Activated T-cell treated with anti-CD3 and anti-CD28 coated beads, Interleukin-2, amount 50 U/mL, for 4 hours (primary cell): ENCODE data around the gene ST14. TPM values are rescaled to one million over a fixed set of nuclear protein-coding genes. Genes with fewer than 3 reads are reported as not detected.
"Not testable (repeated sequence)": the region's sequence is repeated elsewhere in the genome, so short reads cannot be mapped to it uniquely, and the experiment has no call there.

Experiments
- ATAC-seq, 2 donors: fragments of 200-7000 bp; cut with Tn5 transposase; one replicate each; pipeline ENCODE4 v1.10.0; 2021
- DNase-seq: peaks from one replicate; pipeline ENCODE4 v3.0.0-alpha.2; 2020
- H3K27me3 Mint-ChIP-seq: one replicate; pipeline ENCODE4 v1.8.0; 2021; ENCODE audit warnings: low read depth, mixed read lengths
- H3K36me3 Mint-ChIP-seq: one replicate; pipeline ENCODE4 v1.8.0; 2022; ENCODE audit warnings: mixed read lengths; ENCODE audit not compliant: insufficient read depth
- H3K4me1 Mint-ChIP-seq: one replicate; pipeline ENCODE4 v1.8.0; 2021; ENCODE audit warnings: low read depth, mixed read lengths
- H3K4me3 Mint-ChIP-seq: one replicate; pipeline ENCODE4 v1.8.0; 2021; ENCODE audit warnings: mild to moderate bottlenecking, moderate library complexity, mixed read lengths
- H3K9me3 Mint-ChIP-seq: one replicate; pipeline ENCODE4 v1.8.0; 2021; ENCODE audit warnings: mixed read lengths
- total RNA-seq, 3 donors: library from RNA; stranded (reverse); gene quantifications; one replicate each; pipeline ENCODE4 v1.2.1, GENCODE V29; 2021

The ST14 gene
- total RNA-seq, 3 donors from 2014 or later = 0.21 to 0.30 (median 0.28) TPM

GRCh38 chr11:130220311-130221035 is 60.9 kb downstream of the ST14 start:
- Mint-ChIP-seq H3K27me3 (no peaks in the 10 kb centered on the region), H3K4me1 (peaks cover 10% of the 10 kb centered on the region), H3K36me3 (no peaks in the 10 kb centered on the region), H3K4me3 (no peak overlapping the region), H3K9me3 (no peaks in the 10 kb centered on the region)
- no peak for ATAC-seq
- no peak for DNase-seq

- no peak overlapping the region for H3K4me3 Mint-ChIP-seq
- no peaks in the 10 kb centered on the region for H3K36me3 Mint-ChIP-seq
- no peaks in the 10 kb centered on the region for H3K9me3 Mint-ChIP-seq
- ATAC-seq = peak; percentile 34 to 74
- H3K27me3 Mint-ChIP-seq = no peaks in the 10 kb centered on the region
- H3K4me1 Mint-ChIP-seq = peaks cover 10% of the 10 kb centered on the region
- DNase-seq = no peak
These were observed 63.8 kb downstream of the ST14 start for GRCh38 chr11:130223291-130223971.

- H3K27me3 Mint-ChIP-seq = no peaks in the 10 kb centered on the region
- no peaks in the 10 kb centered on the region for H3K9me3 Mint-ChIP-seq
- DNase-seq (no peak), ATAC-seq (no peak)
- peaks cover 4% of the 10 kb centered on the region for H3K36me3 Mint-ChIP-seq
- H3K4me3 Mint-ChIP-seq = no peak overlapping the region
- H3K4me1 Mint-ChIP-seq = peaks cover 10% of the 10 kb centered on the region
These were observed 67.8 kb downstream of the ST14 start for GRCh38 chr11:130227373-130227772.

GRCh38 chr11:130233486-130233885 is 73.9 kb downstream of the ST14 start:
- not testable (repeated sequence) for H3K27me3 Mint-ChIP-seq, H3K4me1 Mint-ChIP-seq, H3K9me3 Mint-ChIP-seq, DNase-seq, ATAC-seq, H3K4me3 Mint-ChIP-seq
- peaks cover 29% of the 10 kb centered on the region for H3K36me3 Mint-ChIP-seq

- not testable (repeated sequence) for DNase-seq
These were observed 74.3 kb downstream of the ST14 start for GRCh38 chr11:130233888-130234287.

GRCh38 chr11:130234315-130234714 is 74.7 kb downstream of the ST14 start:
- no peaks in the 10 kb centered on the region for H3K27me3 Mint-ChIP-seq
- H3K4me3 Mint-ChIP-seq = no peak overlapping the region
- H3K9me3 Mint-ChIP-seq = no peaks in the 10 kb centered on the region
- DNase-seq (no peak), ATAC-seq (no peak)
- H3K36me3 Mint-ChIP-seq = peaks cover 36% of the 10 kb centered on the region
- H3K4me1 Mint-ChIP-seq = no peaks in the 10 kb centered on the region

More at GRCh38 chr11:130233888-130234287, 74.3 kb downstream of the ST14 start:
- not testable (repeated sequence) for H3K4me1 Mint-ChIP-seq, H3K9me3 Mint-ChIP-seq, H3K27me3 Mint-ChIP-seq, ATAC-seq, H3K4me3 Mint-ChIP-seq
- peaks cover 31% of the 10 kb centered on the region for H3K36me3 Mint-ChIP-seq

GRCh38 chr11:130237282-130238006 is 77.9 kb downstream of the ST14 start:
- Mint-ChIP-seq H3K27me3 (no peaks in the 10 kb centered on the region), H3K4me3 (no peak overlapping the region), H3K9me3 (no peaks in the 10 kb centered on the region), H3K36me3 (peaks cover 35% of the 10 kb centered on the region), H3K4me1 (no peaks in the 10 kb centered on the region)
- no peak for ATAC-seq
- DNase-seq = no peak

- DNase-seq (no peak), ATAC-seq (no peak)
- no peak overlapping the region for H3K4me3 Mint-ChIP-seq
- no peaks in the 10 kb centered on the region for H3K9me3 Mint-ChIP-seq
- H3K27me3 Mint-ChIP-seq = no peaks in the 10 kb centered on the region
- peaks cover 21% of the 10 kb centered on the region for H3K36me3 Mint-ChIP-seq
- peaks cover 24% of the 10 kb centered on the region for H3K4me1 Mint-ChIP-seq
These were observed 82.1 kb downstream of the ST14 start for GRCh38 chr11:130241713-130242112.

- Mint-ChIP-seq H3K36me3 (peaks cover 10% of the 10 kb centered on the region), H3K4me3 (no peak overlapping the region), H3K4me1 (peaks cover 38% of the 10 kb centered on the region), H3K27me3 (no peaks in the 10 kb centered on the region), H3K9me3 (no peaks in the 10 kb centered on the region)
- ATAC-seq (no peak), DNase-seq (no peak)
These were observed 84.2 kb downstream of the ST14 start for GRCh38 chr11:130243816-130244215.

GRCh38 chr11:130244848-130245247 is 85.3 kb downstream of the ST14 start:
- no peak overlapping the region for H3K4me3 Mint-ChIP-seq
- DNase-seq = no peak
- no peaks in the 10 kb centered on the region for H3K9me3 Mint-ChIP-seq
- no peaks in the 10 kb centered on the region for H3K27me3 Mint-ChIP-seq
- H3K36me3 Mint-ChIP-seq = no peaks in the 10 kb centered on the region
- peaks cover 47% of the 10 kb centered on the region for H3K4me1 Mint-ChIP-seq
- no peak for ATAC-seq

- H3K36me3 Mint-ChIP-seq, H3K4me3 Mint-ChIP-seq, H3K27me3 Mint-ChIP-seq, DNase-seq, ATAC-seq, H3K9me3 Mint-ChIP-seq: not testable (repeated sequence)
- peaks cover 49% of the 10 kb centered on the region for H3K4me1 Mint-ChIP-seq
These were observed 85.8 kb downstream of the ST14 start for GRCh38 chr11:130245375-130245774.

GRCh38 chr11:130246270-130246669 is 86.7 kb downstream of the ST14 start:
- H3K9me3 Mint-ChIP-seq = no peaks in the 10 kb centered on the region
- ATAC-seq = no peak
- H3K36me3 Mint-ChIP-seq = peaks cover 8% of the 10 kb centered on the region

GRCh38 chr11:130246738-130247137 is 87.2 kb downstream of the ST14 start:
- H3K4me3 Mint-ChIP-seq = no peak overlapping the region
- H3K36me3 Mint-ChIP-seq = peaks cover 12% of the 10 kb centered on the region
- DNase-seq (no peak), ATAC-seq (no peak)
- peaks cover 60% of the 10 kb centered on the region for H3K4me1 Mint-ChIP-seq
- H3K27me3 Mint-ChIP-seq = no peaks in the 10 kb centered on the region
- H3K9me3 Mint-ChIP-seq = peaks cover under 1% of the 10 kb centered on the region

More at GRCh38 chr11:130246270-130246669, 86.7 kb downstream of the ST14 start:
- no peak for DNase-seq
- peaks cover 58% of the 10 kb centered on the region for H3K4me1 Mint-ChIP-seq
- no peaks in the 10 kb centered on the region for H3K27me3 Mint-ChIP-seq
- no peak overlapping the region for H3K4me3 Mint-ChIP-seq

GRCh38 chr11:130247319-130247718 is 87.7 kb downstream of the ST14 start:
- H3K9me3 Mint-ChIP-seq = peaks cover 7% of the 10 kb centered on the region
- no peaks in the 10 kb centered on the region for H3K27me3 Mint-ChIP-seq
- H3K4me3 Mint-ChIP-seq = no peak overlapping the region
- peaks cover 60% of the 10 kb centered on the region for H3K4me1 Mint-ChIP-seq
- peaks cover 18% of the 10 kb centered on the region for H3K36me3 Mint-ChIP-seq
- no peak for ATAC-seq
- no peak for DNase-seq
